Prostate gland (tissue), 2 donors: ENCODE results near the gene AP3D1.

Experiments
- POLR2A ChIP-seq: fragments of 450-650 bp; IDR thresholded peaks from one replicate; pipeline ENCODE4 v1.6.1; 2016; ENCODE audit warnings: antibody characterized with exemption, mild to moderate bottlenecking
- TF ChIP-seq, protein P1 (sequence below), 4 experiments: fragments of 200-600 bp in 2 of 4; fragments of 450-650 bp in 2 of 4; sonication (generic) in 2 of 4; IDR thresholded peaks; 1 replicate in 3 of 4; 2 replicates in 1 of 4; pipeline ENCODE4 v1.5.1; 2016 to 2019; ENCODE audit warnings: antibody characterized with exemption in 4 of 4, mild to moderate bottlenecking in 2 of 4, moderate library complexity in 2 of 4

GRCh38 chr19:2127758-2128157 is 23.6 kb downstream of the AP3D1 start:
- TF ChIP-seq, protein P1, sequence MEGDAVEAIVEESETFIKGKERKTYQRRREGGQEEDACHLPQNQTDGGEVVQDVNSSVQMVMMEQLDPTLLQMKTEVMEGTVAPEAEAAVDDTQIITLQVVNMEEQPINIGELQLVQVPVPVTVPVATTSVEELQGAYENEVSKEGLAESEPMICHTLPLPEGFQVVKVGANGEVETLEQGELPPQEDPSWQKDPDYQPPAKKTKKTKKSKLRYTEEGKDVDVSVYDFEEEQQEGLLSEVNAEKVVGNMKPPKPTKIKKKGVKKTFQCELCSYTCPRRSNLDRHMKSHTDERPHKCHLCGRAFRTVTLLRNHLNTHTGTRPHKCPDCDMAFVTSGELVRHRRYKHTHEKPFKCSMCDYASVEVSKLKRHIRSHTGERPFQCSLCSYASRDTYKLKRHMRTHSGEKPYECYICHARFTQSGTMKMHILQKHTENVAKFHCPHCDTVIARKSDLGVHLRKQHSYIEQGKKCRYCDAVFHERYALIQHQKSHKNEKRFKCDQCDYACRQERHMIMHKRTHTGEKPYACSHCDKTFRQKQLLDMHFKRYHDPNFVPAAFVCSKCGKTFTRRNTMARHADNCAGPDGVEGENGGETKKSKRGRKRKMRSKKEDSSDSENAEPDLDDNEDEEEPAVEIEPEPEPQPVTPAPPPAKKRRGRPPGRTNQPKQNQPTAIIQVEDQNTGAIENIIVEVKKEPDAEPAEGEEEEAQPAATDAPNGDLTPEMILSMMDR (IDR thresholded peaks at IDR 0.05): no peak
- no peak for TF ChIP-seq POLR2A
